Mesenchymal stem cell (in vitro differentiated cells and primary cell): ENCODE data around the gene ARFGAP3.

Source experiments
- DNase-seq: peaks from one replicate; pipeline ENCODE4 v3.0.0-alpha.2; 2013
- H2AFZ ChIP-seq: one replicate; pipeline ENCODE4 v1.6.1; 2013; ENCODE audit warnings: low read depth, mild to moderate bottlenecking, control low read depth, inconsistent platforms, low read length, moderate library complexity
- H2AK5ac ChIP-seq: 2 replicates; pipeline ENCODE4 v1.6.1; 2013; ENCODE audit warnings: low read length, moderate library complexity, mild to moderate bottlenecking, inconsistent platforms; ENCODE audit not compliant: severe bottlenecking
- H2BK120ac ChIP-seq: one replicate; pipeline ENCODE4 v1.6.1; 2013; ENCODE audit warnings: low read depth, mild to moderate bottlenecking, inconsistent platforms, low read length, moderate library complexity
- H2BK12ac ChIP-seq, 2 experiments: one replicate each; pipeline ENCODE4 v1.6.1; 2013; ENCODE audit warnings: inconsistent platforms in 2 of 2, low read length in 2 of 2, mild to moderate bottlenecking in 2 of 2, moderate library complexity in 2 of 2, control low read depth in 1 of 2
- H2BK15ac ChIP-seq: one replicate; pipeline ENCODE4 v1.6.1; 2013; ENCODE audit warnings: mild to moderate bottlenecking, low read depth, inconsistent platforms; ENCODE audit not compliant: poor library complexity, severe bottlenecking
- H2BK5ac ChIP-seq: 2 replicates; pipeline ENCODE4 v1.6.1; 2013; ENCODE audit warnings: low read depth, mild to moderate bottlenecking, low read length, control low read depth, inconsistent platforms; ENCODE audit not compliant: poor library complexity, severe bottlenecking
- H3K14ac ChIP-seq, 2 experiments: one replicate each; pipeline ENCODE4 v1.6.1; 2013; ENCODE audit warnings: inconsistent platforms in 2 of 2, low read length in 2 of 2, control low read depth in 1 of 2, mild to moderate bottlenecking in 1 of 2, moderate library complexity in 1 of 2
- H3K18ac ChIP-seq, 2 experiments: one replicate each; pipeline ENCODE4 v1.6.1; 2013; ENCODE audit warnings: inconsistent platforms in 2 of 2, low read length in 2 of 2, control low read depth in 1 of 2, low read depth in 1 of 2, mild to moderate bottlenecking in 1 of 2
- H3K23ac ChIP-seq, 2 experiments: one replicate each; pipeline ENCODE4 v1.6.1; 2013; ENCODE audit warnings: inconsistent platforms in 2 of 2, low read length in 2 of 2, mild to moderate bottlenecking in 2 of 2, moderate library complexity in 2 of 2, control low read depth in 1 of 2
- H3K27ac ChIP-seq: 2 replicates; pipeline ENCODE4 v1.5.1; 2013; ENCODE audit warnings: mild to moderate bottlenecking, moderate library complexity, low read length, control low read depth, inconsistent platforms; ENCODE audit not compliant: poor library complexity, severe bottlenecking
- H3K27me3 ChIP-seq, 2 experiments: 2 replicates each; pipeline versions ENCODE4 v1.6.1 to v1.7.0; 2013; ENCODE audit warnings: low read length in 2 of 2, mild to moderate bottlenecking in 2 of 2, moderate library complexity in 2 of 2, control low read depth in 1 of 2, inconsistent platforms in 1 of 2; ENCODE audit not compliant: control insufficient read depth in 1 of 2, insufficient read depth in 1 of 2
- H3K36me3 ChIP-seq, 2 experiments: 2 replicates each; pipeline versions ENCODE4 v1.6.1 to v1.7.0; 2013; ENCODE audit warnings: low read length in 2 of 2, control low read depth in 1 of 2, inconsistent platforms in 1 of 2, low read depth in 1 of 2, mild to moderate bottlenecking in 1 of 2; ENCODE audit not compliant: insufficient read depth in 2 of 2, control insufficient read depth in 1 of 2
- H3K4ac ChIP-seq, 2 experiments: one replicate each; pipeline ENCODE4 v1.6.1; 2013; ENCODE audit warnings: inconsistent platforms in 2 of 2, low read length in 2 of 2, mild to moderate bottlenecking in 2 of 2, moderate library complexity in 2 of 2, control low read depth in 1 of 2, low read depth in 1 of 2
- H3K4me1 ChIP-seq: 2 replicates; pipeline ENCODE4 v1.6.1; 2013; ENCODE audit warnings: low read depth, low read length, control low read depth; ENCODE audit not compliant: control insufficient read depth, insufficient read depth
- H3K4me2 ChIP-seq: 2 replicates; pipeline ENCODE4 v1.6.1; 2013; ENCODE audit warnings: low read length, mild to moderate bottlenecking, inconsistent platforms; ENCODE audit not compliant: poor library complexity, severe bottlenecking
- H3K4me3 ChIP-seq, 2 experiments: 2 replicates each; pipeline versions ENCODE4 v1.5.1 to v1.7.0; 2013; ENCODE audit warnings: low read length in 2 of 2, mild to moderate bottlenecking in 2 of 2, control low read depth in 1 of 2, low read depth in 1 of 2; ENCODE audit not compliant: insufficient read depth in 1 of 2
- H3K79me1 ChIP-seq: replicated peaks from 2 replicates; pipeline ENCODE4 v1.6.1; 2013; ENCODE audit warnings: mild to moderate bottlenecking, control low read depth, low read length, inconsistent platforms; ENCODE audit not compliant: poor library complexity, severe bottlenecking
- H3K9ac ChIP-seq: 2 replicates; pipeline ENCODE4 v1.7.0; 2013; ENCODE audit warnings: mild to moderate bottlenecking, low read length, moderate library complexity
- H3K9me3 ChIP-seq: 2 replicates; pipeline ENCODE4 v1.7.0; 2013; ENCODE audit warnings: mild to moderate bottlenecking, low read length; ENCODE audit not compliant: control insufficient read depth
- H4K8ac ChIP-seq: one replicate; pipeline ENCODE4 v1.6.1; 2013; ENCODE audit warnings: inconsistent platforms, mild to moderate bottlenecking, low read length, moderate library complexity
- H4K91ac ChIP-seq: one replicate; pipeline ENCODE4 v1.6.1; 2013; ENCODE audit warnings: mild to moderate bottlenecking, low read length, inconsistent platforms
- WGBS: methylation state at CpG from one replicate; pipeline ENCODE4 v1.1.7; 2013; ENCODE audit warnings: mixed read lengths; 5-methylcytosine and 5-hydroxymethylcytosine counted together

ARFGAP3 gene

DNA sequence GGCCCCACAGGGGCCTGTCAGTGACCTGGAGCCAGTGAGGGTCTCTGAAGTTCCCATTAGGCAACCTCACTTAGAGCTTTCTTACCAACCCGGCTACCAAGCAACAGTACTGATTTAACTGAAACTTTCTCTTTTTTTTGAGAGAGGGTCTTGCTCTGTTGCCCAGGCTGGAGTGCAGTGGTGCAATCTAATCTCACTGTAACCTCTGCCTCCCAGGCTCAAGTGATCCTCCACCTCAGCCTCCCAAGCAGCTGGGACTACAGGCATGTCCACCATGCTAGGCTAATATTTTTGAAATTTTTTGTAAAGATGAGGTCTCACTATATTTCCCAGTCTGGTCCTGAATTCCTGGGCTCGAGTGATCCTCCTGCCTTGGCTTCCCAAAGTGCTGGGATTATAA, 42.5 kb downstream of the ARFGAP3 start:
- no peak overlapping the region for H2AFZ ChIP-seq
- peaks cover 34 to 78% of the 10 kb centered on the region in 2 experiments for H3K36me3 ChIP-seq
- peaks cover 18% of the 10 kb centered on the region for H3K79me1 ChIP-seq
- WGBS: 100% methylated on average over 2 of the region's 2 CpGs
- H2BK12ac ChIP-seq: no peak overlapping the region
- no peaks in the 10 kb centered on the region for H3K9me3 ChIP-seq
- H2BK15ac ChIP-seq: no peak overlapping the region
- H3K9ac ChIP-seq: no peak overlapping the region
- no peak overlapping the region for H3K27ac ChIP-seq
- H2BK5ac ChIP-seq: no peak overlapping the region
- H2BK120ac ChIP-seq: no peak overlapping the region
- no peak overlapping the region for H3K23ac ChIP-seq
- H2AK5ac ChIP-seq: no peak overlapping the region
- H3K4me2 ChIP-seq: no peak overlapping the region
- H3K27me3 ChIP-seq: no peaks in the 10 kb centered on the region
- no peak overlapping the region for H3K14ac ChIP-seq
- no peak overlapping the region for H3K18ac ChIP-seq
- H4K8ac ChIP-seq: no peak overlapping the region
- no peak for DNase-seq
- H3K4me1 ChIP-seq: peaks cover 5% of the 10 kb centered on the region
- no peak overlapping the region for H4K91ac ChIP-seq
- no peak overlapping the region for H3K4ac ChIP-seq
- H3K4me3 ChIP-seq: no peak overlapping the region

DNA sequence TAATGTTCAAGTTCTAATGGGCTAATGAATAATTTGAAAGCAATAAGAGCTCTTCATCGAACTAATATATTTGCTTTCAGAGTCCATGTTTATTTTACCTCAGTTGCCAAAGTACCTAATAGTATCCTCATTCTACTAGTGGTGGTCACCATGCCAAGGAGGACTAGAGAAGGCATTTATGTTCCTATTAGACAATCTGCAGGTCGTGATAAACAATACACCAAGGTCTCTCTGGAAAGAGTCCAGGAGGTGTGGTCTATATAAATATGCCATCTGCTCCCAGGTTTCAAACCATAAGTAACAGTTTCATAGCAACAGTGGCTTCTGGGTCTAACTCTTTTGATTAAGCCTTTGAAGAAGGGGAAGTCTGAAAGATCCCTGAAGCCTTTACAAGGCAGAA, 42.9 kb downstream of the ARFGAP3 start:
- H4K91ac ChIP-seq: no peak overlapping the region
- no peak overlapping the region for H3K27ac ChIP-seq
- H3K36me3 ChIP-seq: peaks cover 31 to 77% of the 10 kb centered on the region in 2 experiments
- no peak for DNase-seq
- H2AFZ ChIP-seq: no peak overlapping the region
- H4K8ac ChIP-seq: no peak overlapping the region
- H3K4ac ChIP-seq: no peak overlapping the region
- no peak overlapping the region for H3K23ac ChIP-seq
- no peaks in the 10 kb centered on the region for H3K9me3 ChIP-seq
- no peaks in the 10 kb centered on the region for H3K27me3 ChIP-seq
- no peak overlapping the region for H2BK15ac ChIP-seq
- peaks cover 15% of the 10 kb centered on the region for H3K79me1 ChIP-seq
- no peak overlapping the region for H3K14ac ChIP-seq
- H2BK12ac ChIP-seq: no peak overlapping the region
- WGBS: 100% methylated on average over 1 of the region's 2 CpGs
- peaks cover 3% of the 10 kb centered on the region for H3K4me1 ChIP-seq
- H2BK5ac ChIP-seq: no peak overlapping the region
- no peak overlapping the region for H3K4me2 ChIP-seq
- H2AK5ac ChIP-seq: no peak overlapping the region
- H3K4me3 ChIP-seq: no peak overlapping the region
- no peak overlapping the region for H3K18ac ChIP-seq
- H2BK120ac ChIP-seq: no peak overlapping the region
- no peak overlapping the region for H3K9ac ChIP-seq

DNA sequence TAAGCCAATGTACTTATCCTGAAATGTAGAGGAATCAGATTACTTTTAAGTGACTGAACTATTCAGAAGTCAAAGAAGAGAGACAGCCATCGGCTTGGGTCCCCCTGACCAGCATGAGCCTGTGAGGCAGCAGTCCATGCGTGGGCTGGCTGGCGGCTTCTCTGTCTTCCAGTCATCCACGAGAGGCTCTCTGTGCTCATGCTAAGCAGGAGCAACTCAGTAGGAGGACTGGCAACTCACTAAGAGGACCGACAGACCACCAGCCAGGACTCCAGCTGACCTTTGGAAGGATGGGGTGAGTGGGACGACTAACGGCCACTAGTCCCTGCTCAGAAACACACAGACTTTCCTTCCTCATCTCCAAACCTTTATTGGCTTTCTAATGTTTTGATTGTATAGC, 43.6 kb downstream of the ARFGAP3 start:
- H3K9me3 ChIP-seq: no peaks in the 10 kb centered on the region
- H4K8ac ChIP-seq: no peak overlapping the region
- 87% methylated on average over 7 of the region's 7 CpGs for WGBS
- no peak overlapping the region for H2AFZ ChIP-seq
- H2BK120ac ChIP-seq: no peak overlapping the region
- H4K91ac ChIP-seq: no peak overlapping the region
- no peak overlapping the region for H2BK5ac ChIP-seq
- no peak overlapping the region for H2BK15ac ChIP-seq
- H3K14ac ChIP-seq: no peak overlapping the region
- no peak overlapping the region for H3K4me2 ChIP-seq
- H3K18ac ChIP-seq: no peak overlapping the region
- no peaks in the 10 kb centered on the region for H3K27me3 ChIP-seq
- no peak overlapping the region for H2AK5ac ChIP-seq
- H3K27ac ChIP-seq: no peak overlapping the region
- H3K4me3 ChIP-seq: no peak overlapping the region
- H3K79me1 ChIP-seq: peaks cover 15% of the 10 kb centered on the region
- peak overlapping the region; percentile 17 for H3K9ac ChIP-seq
- H3K4me1 ChIP-seq: no peaks in the 10 kb centered on the region
- H2BK12ac ChIP-seq: no peak overlapping the region
- H3K36me3 ChIP-seq: peaks cover 33 to 84% of the 10 kb centered on the region in 2 experiments
- H3K4ac ChIP-seq: no peak overlapping the region
- no peak for DNase-seq
- no peak overlapping the region for H3K23ac ChIP-seq

DNA sequence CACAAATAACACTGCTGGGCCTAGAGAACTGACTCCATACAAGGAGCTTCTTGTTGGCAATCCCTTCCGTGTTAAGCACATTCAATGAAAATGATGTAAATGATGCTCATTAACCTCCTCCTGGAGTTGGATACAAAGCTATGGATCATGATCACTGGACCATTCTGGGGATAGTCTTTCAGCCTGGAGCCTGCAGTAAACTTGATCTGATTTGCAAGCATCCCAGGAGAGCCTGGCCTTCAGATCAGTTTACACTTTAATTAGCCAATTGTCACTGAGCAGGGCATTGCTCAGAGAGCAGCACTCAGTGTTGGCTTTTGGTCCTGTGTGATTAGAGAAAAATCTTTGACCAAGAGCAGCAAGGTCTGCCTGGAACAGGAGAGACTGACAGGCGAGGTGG, 45.6 kb downstream of the ARFGAP3 start:
- WGBS: 96% methylated on average over 2 of the region's 2 CpGs
- Histone ChIP-seq H3K9me3 (no peaks in the 10 kb centered on the region), H2BK15ac (no peak overlapping the region), H3K4me1 (peaks cover 1% of the 10 kb centered on the region), H3K36me3 (peaks cover 46 to 92% of the 10 kb centered on the region in 2 experiments), H3K4me3 (no peak overlapping the region), H2BK120ac (no peak overlapping the region), H3K9ac (no peak overlapping the region), H3K4me2 (no peak overlapping the region), H2BK12ac (no peak overlapping the region), H3K27ac (no peak overlapping the region), H2BK5ac (no peak overlapping the region), H2AK5ac (no peak overlapping the region), H3K18ac (no peak overlapping the region), H4K8ac (no peak overlapping the region), H3K79me1 (peaks cover 15% of the 10 kb centered on the region), H3K23ac (no peak overlapping the region), H3K14ac (no peak overlapping the region), H4K91ac (no peak overlapping the region), H2AFZ (no peak overlapping the region), H3K27me3 (no peaks in the 10 kb centered on the region), H3K4ac (no peak overlapping the region)
- no peak for DNase-seq
